Fibroblast of lung (primary cell): ENCODE results near the gene BCL2. TPM values are rescaled to one million over a fixed set of nuclear protein-coding genes. Genes with fewer than 3 reads are reported as not detected.

Experiments used
- DNase-seq, 2 donors: peaks; one replicate each; pipeline versions ENCODE4 v3.0.0 to v3.0.0-alpha.2; 2010; ENCODE audit warnings: low read depth in 2 of 2
- H2AFZ ChIP-seq: 2 replicates; pipeline ENCODE4 v1.5.1; 2012; ENCODE audit warnings: low read length, control low read depth, inconsistent platforms
- H3K27ac ChIP-seq: 2 replicates; pipeline ENCODE4 v1.5.1; 2011; ENCODE audit warnings: low read length, control low read depth; ENCODE audit not compliant: insufficient read depth
- H3K27me3 ChIP-seq: 2 replicates; pipeline ENCODE4 v1.5.1; 2011; ENCODE audit warnings: mild to moderate bottlenecking, low read length; ENCODE audit not compliant: control insufficient read depth, insufficient read depth
- H3K36me3 ChIP-seq: 2 replicates; pipeline ENCODE4 v1.5.1; 2011; ENCODE audit warnings: low read length; ENCODE audit not compliant: control insufficient read depth, insufficient read depth
- H3K4me1 ChIP-seq: 2 replicates; pipeline ENCODE4 v1.5.1; 2011; ENCODE audit warnings: low read length; ENCODE audit not compliant: control insufficient read depth, insufficient read depth; ENCODE audit errors: extremely low read depth
- H3K4me2 ChIP-seq: 2 replicates; pipeline ENCODE4 v1.5.1; 2011; ENCODE audit warnings: low read length, control low read depth; ENCODE audit not compliant: insufficient read depth; ENCODE audit errors: extremely low read depth
- H3K4me3 ChIP-seq, 4 experiments: fragments of 200-600 bp in 1 of 4; sonication (generic) in 1 of 4; replicated peaks in 1 of 4; 2 replicates each; pipeline ENCODE4 v1.5.1; 2011 to 2016; ENCODE audit warnings: low read length in 4 of 4, low read depth in 3 of 4, mild to moderate bottlenecking in 3 of 4, control low read depth in 2 of 4, inconsistent platforms in 1 of 4, mixed read lengths in 1 of 4; ENCODE audit not compliant: insufficient read depth in 1 of 4; ENCODE audit errors: control extremely low read depth in 1 of 4
- H3K79me2 ChIP-seq: 2 replicates; pipeline ENCODE4 v1.5.1; 2012; ENCODE audit warnings: mild to moderate bottlenecking, low read length, inconsistent platforms; ENCODE audit not compliant: control insufficient read depth, insufficient read depth
- H3K9ac ChIP-seq: 2 replicates; pipeline ENCODE4 v1.5.1; 2011; ENCODE audit warnings: mild to moderate bottlenecking, low read length, control low read depth; ENCODE audit not compliant: insufficient read depth
- H3K9me3 ChIP-seq: 2 replicates; pipeline ENCODE4 v1.5.1; 2012; ENCODE audit warnings: low read depth, low read length; ENCODE audit not compliant: control insufficient read depth, insufficient read depth
- H4K20me1 ChIP-seq: 2 replicates; pipeline ENCODE4 v1.5.1; 2011; ENCODE audit warnings: low read length; ENCODE audit not compliant: control insufficient read depth, insufficient read depth; ENCODE audit errors: extremely low read depth
- CTCF ChIP-seq, 2 donors: IDR thresholded peaks in 1 of 2; conservative IDR thresholded peaks in 1 of 2; 1 replicate in 1 of 2; 2 replicates in 1 of 2; pipeline ENCODE4 v1.5.1; 2011 to 2012; ENCODE audit warnings: low read length in 2 of 2, control low read depth in 1 of 2, inconsistent platforms in 1 of 2, low read depth in 1 of 2, mild to moderate bottlenecking in 1 of 2
- EZH2 ChIP-seq: IDR thresholded peaks from 2 replicates; pipeline ENCODE4 v1.5.1; 2012; ENCODE audit warnings: low read length, control low read depth, mild to moderate bottlenecking; ENCODE audit errors: missing control alignments
- polyA plus RNA-seq, 2 donors: library from polyadenylated mRNA; depleted of rRNA in 1 of 2; stranded (reverse) in 1 of 2; unstranded in 1 of 2; fragments of >200 nt; gene quantifications; 2 replicates each; pipeline ENCODE4 v1.2.1, GENCODE V29; 2011 to 2012; ENCODE audit warnings: missing spikeins in 1 of 2
- total RNA-seq: library from RNA; depleted of rRNA; stranded (reverse); fragments of >200 nt; gene quantifications from 2 replicates; pipeline ENCODE4 v1.2.1, GENCODE V29; 2014

The BCL2 gene
- total and polyA plus RNA-seq, 2 donors (not counting 1 experiment from before 2014, with no cell fraction given), result 1.5 to 3.6 TPM

GRCh38 chr18:63180321-63180720 is 139.2 kb downstream of the BCL2 start:
- peaks cover 3% of the 10 kb centered on the region for H3K27me3 ChIP-seq
- H3K4me1 ChIP-seq, result no peaks in the 10 kb centered on the region
- H3K36me3 ChIP-seq, result no peaks in the 10 kb centered on the region
- no peaks in the 10 kb centered on the region for H4K20me1 ChIP-seq
- H3K4me3 ChIP-seq, result no peak overlapping the region
- H3K79me2 ChIP-seq, result no peaks in the 10 kb centered on the region
- no peak overlapping the region for H3K4me2 ChIP-seq
- H2AFZ ChIP-seq, result no peak overlapping the region
- H3K9me3 ChIP-seq, result no peaks in the 10 kb centered on the region
- no peak for DNase-seq
- H3K27ac ChIP-seq, result no peak overlapping the region
- no peak overlapping the region for H3K9ac ChIP-seq
- TF ChIP-seq EZH2 (no peak), CTCF (conservative IDR thresholded peaks at IDR 0.05 in 1 of 2, IDR thresholded peaks at IDR 0.05 in 1 of 2; ENCODE audit: low read depth in 1 of 2, low read length in 2 of 2) (no peak)

- Histone ChIP-seq H3K27me3 (peaks cover 3% of the 10 kb centered on the region), H3K9ac (no peak overlapping the region), H2AFZ (no peak overlapping the region), H3K4me3 (no peak overlapping the region), H4K20me1 (no peaks in the 10 kb centered on the region), H3K27ac (no peak overlapping the region), H3K4me2 (no peak overlapping the region), H3K4me1 (no peaks in the 10 kb centered on the region), H3K36me3 (no peaks in the 10 kb centered on the region), H3K9me3 (no peaks in the 10 kb centered on the region), H3K79me2 (no peaks in the 10 kb centered on the region)
- no peak for DNase-seq
- no peak for TF ChIP-seq EZH2
- TF ChIP-seq CTCF (conservative IDR thresholded peaks at IDR 0.05 in 1 of 2, IDR thresholded peaks at IDR 0.05 in 1 of 2; ENCODE audit: low read depth in 1 of 2, low read length in 2 of 2), result no peak
These were observed 140.1 kb downstream of the BCL2 start for GRCh38 chr18:63179422-63179821.

GRCh38 chr18:63178971-63179370 is 140.6 kb downstream of the BCL2 start:
- H3K36me3 ChIP-seq, result no peaks in the 10 kb centered on the region

More at GRCh38 chr18:63178971-63179370, 140.6 kb downstream of the BCL2 start:
- DNase-seq, result no peak
- Histone ChIP-seq H3K4me1 (no peaks in the 10 kb centered on the region), H3K9ac (no peak overlapping the region), H3K27ac (no peak overlapping the region), H3K4me2 (no peak overlapping the region), H4K20me1 (no peaks in the 10 kb centered on the region), H3K4me3 (no peak overlapping the region), H3K27me3 (peaks cover 2% of the 10 kb centered on the region), H3K79me2 (no peaks in the 10 kb centered on the region), H2AFZ (no peak overlapping the region), H3K9me3 (no peaks in the 10 kb centered on the region)
- TF ChIP-seq EZH2 (no peak), CTCF (conservative IDR thresholded peaks at IDR 0.05 in 1 of 2, IDR thresholded peaks at IDR 0.05 in 1 of 2; ENCODE audit: low read depth in 1 of 2, low read length in 2 of 2) (no peak)
